GM19397 (cell line): Measurements from ENCODE around the gene POLE4.

Source experiments
- ATAC-seq: cut with Tn5 transposase; IDR thresholded peaks from one replicate; pipeline ENCODE4 v1.9.1; 2021; ENCODE audit warnings: mild to moderate bottlenecking, moderate library complexity; ENCODE audit not compliant: unreplicated experiment

POLE4 gene

GRCh38 chr2:74958274-74959105 is at the start of gene POLE4:
POLE4 (plus strand) TSS chr2:74958643; CDS start chr2:74958680, 37 bp downstream.
- peak; percentile 93 for ATAC-seq

- ATAC-seq = no peak
Measured at GRCh38 chr2:74908748-74909444, 49.5 kb upstream of the POLE4 start.

- ATAC-seq = no peak
Measured at GRCh38 chr2:74910245-74910644, 48.2 kb upstream of the POLE4 start.

- ATAC-seq = no peak
Measured at GRCh38 chr2:74911061-74911460, 47.4 kb upstream of the POLE4 start.

GRCh38 chr2:74915743-74916142 is 42.7 kb upstream of the POLE4 start:
- no peak for ATAC-seq

- ATAC-seq = no peak
Measured at GRCh38 chr2:74916394-74916793, 42.0 kb upstream of the POLE4 start.

- no peak for ATAC-seq
Measured at GRCh38 chr2:74917702-74918619, 40.5 kb upstream of the POLE4 start.

GRCh38 chr2:74919827-74920226 is 38.6 kb upstream of the POLE4 start:
- ATAC-seq = peak; percentile 50

- no peak for ATAC-seq
Measured at GRCh38 chr2:74921236-74921736, 37.2 kb upstream of the POLE4 start.

GRCh38 chr2:74922592-74923227 is 35.7 kb upstream of the POLE4 start:
- ATAC-seq = no peak

- no peak for ATAC-seq
Measured at GRCh38 chr2:74924463-74925265, 33.8 kb upstream of the POLE4 start.

- no peak for ATAC-seq
Measured at GRCh38 chr2:74925361-74925786, 33.1 kb upstream of the POLE4 start.

- no peak for ATAC-seq
Measured at GRCh38 chr2:74927621-74928020, 30.8 kb upstream of the POLE4 start.

- ATAC-seq = no peak
Measured at GRCh38 chr2:74930811-74931486, 27.5 kb upstream of the POLE4 start.

GRCh38 chr2:74931940-74932339 is 26.5 kb upstream of the POLE4 start:
- ATAC-seq = no peak

GRCh38 chr2:74935975-74936391 is 22.5 kb upstream of the POLE4 start:
- no peak for ATAC-seq

- ATAC-seq = no peak
Measured at GRCh38 chr2:74937221-74937880, 21.1 kb upstream of the POLE4 start.

- no peak for ATAC-seq
Measured at GRCh38 chr2:74938264-74938663, 20.2 kb upstream of the POLE4 start.
